Measurements from ENCODE around the gene FARP1. TPM values are rescaled to one million over a fixed set of nuclear protein-coding genes. Genes with fewer than 3 reads are reported as not detected.
A peak's percentile ranks its signal among the peaks of the same experiment; 100 is the strongest.

FARP1 gene
- total RNA-seq, 1 donor from 2014 or later = 289 TPM

- Mint-ChIP-seq H3K4me3 (no peak overlapping the region), H3K27ac (no peak overlapping the region), H3K27me3 (ENCODE audit: low read depth) (no peaks in the 10 kb centered on the region), H3K36me3 (peaks cover 15% of the 10 kb centered on the region), H3K9me3 (no peaks in the 10 kb centered on the region), H3K4me1 (peaks cover 51% of the 10 kb centered on the region)
- DNase-seq (ENCODE audit: low spot score in 2 of 2, unreplicated experiment in 2 of 2) = no peak
- no peak for TF ChIP-seq CTCF (IDR thresholded peaks at IDR 0.05; ENCODE audit: unreplicated experiment)
Measured at GRCh38 chr13:98242403-98242802, 99.5 kb downstream of the FARP1 start.

GRCh38 chr13:98243929-98244272, 101.0 kb downstream of the FARP1 start:
- peaks cover 15% of the 10 kb centered on the region for H3K36me3 Mint-ChIP-seq
- H3K27ac Mint-ChIP-seq = no peak overlapping the region
- TF ChIP-seq CTCF (IDR thresholded peaks at IDR 0.05; ENCODE audit: unreplicated experiment) = no peak
- no peak overlapping the region for H3K4me3 Mint-ChIP-seq
- H3K9me3 Mint-ChIP-seq = no peaks in the 10 kb centered on the region
- H3K4me1 Mint-ChIP-seq = peaks cover 39% of the 10 kb centered on the region
- no peak for DNase-seq (ENCODE audit: low spot score in 2 of 2, unreplicated experiment in 2 of 2)
- H3K27me3 Mint-ChIP-seq (ENCODE audit: low read depth) = no peaks in the 10 kb centered on the region

GRCh38 chr13:98246538-98247172, 103.8 kb downstream of the FARP1 start:
- TF ChIP-seq CTCF (IDR thresholded peaks at IDR 0.05; ENCODE audit: unreplicated experiment) = no peak
- no peaks in the 10 kb centered on the region for H3K9me3 Mint-ChIP-seq
- H3K4me3 Mint-ChIP-seq = no peak overlapping the region
- peaks cover 6% of the 10 kb centered on the region for H3K36me3 Mint-ChIP-seq
- DNase-seq (ENCODE audit: low spot score in 2 of 2, unreplicated experiment in 2 of 2) = no peak
- peaks cover 33% of the 10 kb centered on the region for H3K4me1 Mint-ChIP-seq
- H3K27me3 Mint-ChIP-seq (ENCODE audit: low read depth) = no peaks in the 10 kb centered on the region
- H3K27ac Mint-ChIP-seq = no peak overlapping the region

- H3K27ac Mint-ChIP-seq = peak overlapping the region; percentile 36
- DNase-seq (ENCODE audit: low spot score in 2 of 2, unreplicated experiment in 2 of 2) = no peak
- no peaks in the 10 kb centered on the region for H3K27me3 Mint-ChIP-seq (ENCODE audit: low read depth)
- H3K36me3 Mint-ChIP-seq = peaks cover 3% of the 10 kb centered on the region
- H3K4me3 Mint-ChIP-seq = no peak overlapping the region
- no peaks in the 10 kb centered on the region for H3K9me3 Mint-ChIP-seq
- TF ChIP-seq CTCF (IDR thresholded peaks at IDR 0.05; ENCODE audit: unreplicated experiment) = no peak
- peaks cover 52% of the 10 kb centered on the region for H3K4me1 Mint-ChIP-seq
Measured at GRCh38 chr13:98251708-98252107, 108.8 kb downstream of the FARP1 start.

- peaks cover 54% of the 10 kb centered on the region for H3K4me1 Mint-ChIP-seq
- H3K9me3 Mint-ChIP-seq = no peaks in the 10 kb centered on the region
- H3K27ac Mint-ChIP-seq = peak overlapping the region; percentile 93
- no peak for DNase-seq (ENCODE audit: low spot score in 2 of 2, unreplicated experiment in 2 of 2)
- no peak overlapping the region for H3K4me3 Mint-ChIP-seq
- no peaks in the 10 kb centered on the region for H3K36me3 Mint-ChIP-seq
- no peak for TF ChIP-seq CTCF (IDR thresholded peaks at IDR 0.05; ENCODE audit: unreplicated experiment)
- H3K27me3 Mint-ChIP-seq (ENCODE audit: low read depth) = no peaks in the 10 kb centered on the region
Measured at GRCh38 chr13:98252931-98253470, 110.1 kb downstream of the FARP1 start.

Measured in mesothelial cell of epicardium (in vitro differentiated cells).